ENCODE data around the gene UBE2QL1.

Gene UBE2QL1

DNA sequence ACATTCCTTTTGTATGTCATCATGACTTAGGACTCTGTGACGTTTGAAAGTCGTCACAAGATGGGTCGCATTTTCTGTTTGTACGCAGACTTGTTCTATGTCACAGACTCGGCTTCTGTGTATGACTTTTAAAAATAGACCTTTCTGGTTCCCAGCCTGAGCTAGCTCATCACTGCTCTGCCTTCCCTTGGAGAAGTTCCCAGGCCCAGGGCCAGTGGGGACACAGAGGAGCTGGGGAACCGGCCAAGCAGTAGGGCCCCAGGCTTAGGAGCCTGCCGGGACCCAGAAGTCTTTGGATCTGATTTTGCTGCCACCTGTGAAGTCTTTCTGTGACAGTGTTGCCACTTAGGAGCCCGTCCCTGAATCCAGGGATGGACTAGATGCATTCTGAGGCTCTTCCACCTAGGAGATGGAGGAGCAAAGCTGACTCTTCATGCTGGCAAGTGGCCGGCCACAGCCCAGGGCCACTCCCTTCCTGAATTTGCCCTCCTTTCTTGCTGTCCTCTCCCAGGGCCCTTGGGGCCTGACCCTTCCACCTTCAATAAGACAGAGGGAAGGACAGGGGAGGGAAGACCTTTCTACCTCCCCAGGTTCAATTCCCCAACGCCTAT, 18.1 kb upstream of the UBE2QL1 start:
- DNase-seq: no peak

DNA sequence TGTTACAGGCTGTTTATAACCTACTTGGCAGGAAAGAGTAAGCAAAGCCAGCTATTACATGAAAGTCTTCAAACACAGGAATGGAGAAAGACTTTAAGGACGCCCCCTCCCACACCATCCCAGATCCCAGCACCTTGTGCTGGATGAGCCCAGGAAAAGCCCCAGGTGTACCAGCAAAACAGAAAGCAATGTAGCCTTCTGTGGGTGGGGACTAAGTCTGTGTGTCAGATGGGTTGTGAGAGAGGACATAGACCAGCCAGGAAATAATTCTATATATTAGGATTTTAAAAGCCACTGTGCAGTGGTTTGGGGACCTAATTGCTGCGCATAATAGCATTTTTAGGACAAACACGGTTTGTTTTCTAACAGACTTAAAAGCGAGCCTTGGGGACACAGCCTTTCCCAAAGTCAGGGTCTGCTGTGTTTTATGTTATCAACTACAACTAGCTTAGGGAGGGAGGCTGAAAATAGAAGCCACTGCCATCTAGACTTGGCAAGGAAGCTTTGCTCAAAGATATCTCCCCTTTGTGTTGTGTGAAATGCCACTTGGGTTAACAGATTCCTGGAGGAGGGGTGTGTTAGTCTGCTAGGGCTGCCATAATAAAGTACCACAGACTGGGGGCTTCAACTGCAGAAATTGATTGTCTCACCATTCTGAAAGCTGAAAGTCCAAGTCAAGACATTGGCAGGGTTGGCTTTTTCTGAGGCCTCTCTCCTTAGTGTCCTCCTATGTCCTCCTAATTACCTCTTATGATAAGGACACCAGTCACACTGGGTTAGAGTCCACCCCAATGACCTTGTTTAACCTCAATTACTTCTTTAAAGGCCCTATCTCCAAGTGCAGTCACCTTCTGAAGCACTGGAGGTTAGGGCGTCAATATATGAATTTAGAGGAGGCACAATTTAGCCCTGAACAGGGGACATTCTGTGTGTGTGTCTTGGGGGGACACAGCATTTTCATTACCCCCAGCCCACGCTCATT, 17.2 kb upstream of the UBE2QL1 start:
- no peak for DNase-seq

DNA sequence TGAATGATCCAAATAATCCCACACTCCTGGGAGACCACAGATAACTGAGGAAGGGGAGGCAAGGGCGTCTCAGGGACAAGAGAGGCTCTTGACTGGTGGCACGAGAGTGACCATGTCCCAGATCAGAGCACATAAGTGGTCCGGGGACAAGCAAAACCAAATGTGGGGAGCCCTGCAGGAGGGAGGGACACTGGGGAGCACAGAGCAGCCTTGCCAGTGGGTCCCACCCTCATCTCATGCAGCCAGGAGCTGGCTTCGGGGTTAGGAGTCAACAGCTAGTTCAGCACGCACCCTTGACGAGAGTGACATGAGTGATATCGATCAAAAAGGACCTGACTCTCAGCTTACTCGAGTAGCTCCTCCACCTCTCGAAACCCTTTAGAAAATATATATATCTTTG, 16.5 kb upstream of the UBE2QL1 start:
- DNase-seq: no peak

DNA sequence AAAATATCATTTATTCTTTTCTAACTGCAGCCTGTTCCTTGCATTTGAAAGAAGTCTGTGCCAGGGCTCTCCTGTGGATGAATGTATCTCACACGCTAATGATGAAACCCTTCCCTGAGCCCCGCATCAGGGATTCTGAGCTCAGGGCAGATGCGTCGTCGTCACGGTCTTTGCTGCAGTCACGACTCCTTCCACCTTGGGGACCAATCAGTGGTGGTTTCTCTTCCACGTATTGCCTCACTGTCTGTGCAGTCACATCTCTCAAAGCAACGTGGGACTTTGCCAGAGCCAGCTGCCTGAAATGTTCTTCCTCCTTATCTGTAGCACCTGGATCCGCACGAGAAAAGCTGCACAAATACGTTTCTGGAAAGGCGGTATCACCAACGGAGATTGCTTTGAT, 13.9 kb upstream of the UBE2QL1 start:
- DNase-seq: no peak

DNA sequence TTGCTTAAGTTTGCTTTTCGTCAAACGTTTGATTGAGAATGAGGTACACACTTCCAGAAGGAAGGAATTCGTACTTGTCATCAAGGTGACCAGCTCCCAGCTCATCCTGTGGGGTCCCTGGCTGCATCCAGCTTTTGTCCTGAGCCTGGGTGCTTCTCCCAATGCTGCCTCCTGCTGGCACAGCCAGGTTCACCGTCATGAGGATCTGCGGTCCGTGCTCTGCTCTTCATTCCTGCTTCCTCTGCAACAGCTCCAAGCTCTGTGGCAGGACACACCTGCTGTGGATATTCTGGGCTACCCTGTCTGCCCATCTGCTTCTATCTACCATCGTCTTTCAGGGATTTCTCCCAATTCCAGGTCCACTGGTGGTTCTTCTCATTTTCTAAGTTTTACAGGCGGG, 13.3 kb upstream of the UBE2QL1 start:
- no peak for DNase-seq

DNA sequence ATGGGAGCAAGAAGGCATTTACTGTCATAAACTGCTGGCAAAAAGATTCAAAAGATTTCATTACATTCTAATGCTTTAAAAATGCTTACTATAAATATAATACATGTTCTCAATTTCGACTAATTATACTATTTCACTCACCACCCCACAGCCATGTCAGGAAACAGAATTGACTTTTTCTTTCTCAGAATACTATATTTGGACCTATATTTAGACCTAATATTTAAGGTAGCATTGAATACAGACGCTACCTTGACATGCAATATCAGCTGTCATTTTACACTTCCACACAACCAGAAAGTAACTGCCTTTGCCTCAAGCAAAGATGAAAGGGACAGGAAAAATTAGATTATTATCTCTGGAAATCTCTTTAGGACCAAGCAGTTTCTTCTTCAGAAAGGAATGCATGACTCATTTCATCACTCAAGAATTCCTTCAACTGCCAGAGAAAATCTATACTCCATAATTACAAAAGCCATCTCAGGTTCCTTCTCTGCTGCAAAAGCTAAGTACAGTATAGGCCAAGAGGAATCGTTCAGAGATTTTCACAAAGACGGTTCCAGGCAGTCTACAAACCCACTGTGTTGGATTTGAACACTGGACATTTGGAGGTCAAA, 11.8 kb upstream of the UBE2QL1 start:
- DNase-seq: no peak

DNA sequence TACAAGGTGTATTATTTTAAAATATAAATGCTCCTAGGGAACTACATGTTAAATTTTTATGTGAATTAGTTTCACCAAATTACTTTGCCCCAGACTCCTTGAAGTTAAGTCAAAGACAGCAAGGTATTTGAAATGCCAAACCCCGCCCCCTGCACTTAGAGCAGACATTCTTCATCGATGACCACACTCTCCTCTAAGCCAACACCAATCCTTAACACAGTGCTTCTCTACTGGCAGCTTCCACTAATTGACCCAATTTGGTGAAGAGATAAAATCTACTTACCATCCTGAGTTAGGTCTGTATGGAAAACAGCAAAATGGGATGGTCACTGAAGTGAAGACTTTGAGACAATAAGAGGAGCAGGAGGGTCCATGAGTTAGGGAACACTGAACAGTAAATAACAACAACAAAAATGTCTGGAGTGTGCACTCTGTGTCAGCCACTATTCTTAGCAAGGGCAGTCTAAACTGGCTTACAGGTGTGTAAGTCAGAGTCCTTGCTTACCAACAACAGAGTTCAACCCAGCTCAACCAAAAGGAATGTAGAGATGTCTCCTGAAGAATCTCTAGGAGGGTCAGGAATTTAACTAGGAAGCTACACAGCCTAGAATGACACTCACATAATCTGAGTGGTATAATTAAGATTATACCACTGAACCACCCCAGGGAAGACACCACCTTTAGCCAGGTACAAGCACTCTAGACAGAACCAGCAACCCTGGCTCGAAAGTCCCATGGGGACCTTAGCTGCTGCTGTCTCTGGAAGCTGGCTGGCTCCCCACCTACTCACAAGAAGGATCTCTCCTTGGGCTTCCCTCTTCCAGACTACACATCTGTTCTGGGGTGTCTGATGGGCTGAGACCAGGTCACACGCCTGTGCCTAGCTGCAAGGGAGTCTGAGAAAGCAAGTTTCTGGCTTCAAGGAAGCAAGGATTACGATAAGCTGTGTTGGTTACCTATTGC, 8.8 kb upstream of the UBE2QL1 start:
- DNase-seq: no peak

DNA sequence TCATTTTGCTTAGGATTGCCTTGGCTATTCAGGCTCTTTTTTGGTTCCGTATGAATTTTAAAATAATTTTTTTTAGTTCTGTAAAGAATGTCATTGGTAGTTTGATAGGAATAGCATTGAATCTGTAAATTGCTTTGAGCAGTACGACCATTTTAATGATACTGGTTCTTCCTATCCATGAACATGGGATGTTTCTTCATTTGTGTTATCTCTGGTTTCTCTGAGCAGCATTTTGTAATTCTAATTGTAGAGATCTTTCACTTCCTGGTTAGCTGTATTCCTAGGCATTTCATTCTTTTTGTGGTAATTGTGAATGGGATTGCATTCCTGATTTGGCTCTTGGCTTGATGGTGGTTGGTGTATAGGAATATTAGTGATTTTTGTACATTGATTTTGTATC, 6.3 kb upstream of the UBE2QL1 start:
- DNase-seq: no peak

DNA sequence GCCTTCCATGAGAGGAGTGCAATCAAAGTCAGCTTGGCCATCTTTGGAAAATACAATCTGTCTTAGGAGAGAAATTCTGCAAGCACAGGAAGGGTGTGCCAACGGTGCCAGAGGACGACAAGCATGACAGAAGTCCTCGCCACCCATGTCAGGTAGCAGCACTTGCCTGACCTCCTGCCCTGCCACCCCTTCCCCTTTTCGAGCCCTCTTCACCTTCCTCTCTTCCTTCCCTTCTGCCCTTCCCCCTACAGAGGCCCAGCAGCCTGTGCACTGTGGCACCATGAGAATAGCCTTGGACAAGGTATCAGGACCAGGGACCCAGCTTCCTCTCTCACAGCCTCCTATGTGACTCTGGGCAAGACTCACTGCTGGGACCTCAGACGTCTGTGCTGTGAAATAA, 5.3 kb upstream of the UBE2QL1 start:
- DNase-seq: no peak

DNA sequence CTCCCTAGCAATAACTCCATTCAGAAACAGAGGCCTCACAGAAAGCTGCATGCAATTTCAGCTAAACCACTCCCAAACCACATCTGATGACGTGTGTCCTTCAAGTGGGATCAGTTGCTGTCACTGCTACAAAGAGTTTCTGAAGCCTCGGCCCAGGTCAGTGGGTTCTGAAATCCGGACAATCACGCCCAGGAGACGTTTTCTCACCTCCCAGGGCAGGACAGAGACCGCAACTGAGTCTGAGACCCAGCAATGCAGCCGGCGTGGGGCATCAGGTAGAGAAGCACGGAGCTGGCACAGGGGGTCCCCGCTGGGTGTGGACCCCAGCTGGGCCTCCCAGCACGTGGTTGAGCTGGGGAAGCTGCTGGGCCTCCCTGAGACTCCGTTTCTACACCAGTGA, 2.6 kb upstream of the UBE2QL1 start:
- DNase-seq: no peak

DNA sequence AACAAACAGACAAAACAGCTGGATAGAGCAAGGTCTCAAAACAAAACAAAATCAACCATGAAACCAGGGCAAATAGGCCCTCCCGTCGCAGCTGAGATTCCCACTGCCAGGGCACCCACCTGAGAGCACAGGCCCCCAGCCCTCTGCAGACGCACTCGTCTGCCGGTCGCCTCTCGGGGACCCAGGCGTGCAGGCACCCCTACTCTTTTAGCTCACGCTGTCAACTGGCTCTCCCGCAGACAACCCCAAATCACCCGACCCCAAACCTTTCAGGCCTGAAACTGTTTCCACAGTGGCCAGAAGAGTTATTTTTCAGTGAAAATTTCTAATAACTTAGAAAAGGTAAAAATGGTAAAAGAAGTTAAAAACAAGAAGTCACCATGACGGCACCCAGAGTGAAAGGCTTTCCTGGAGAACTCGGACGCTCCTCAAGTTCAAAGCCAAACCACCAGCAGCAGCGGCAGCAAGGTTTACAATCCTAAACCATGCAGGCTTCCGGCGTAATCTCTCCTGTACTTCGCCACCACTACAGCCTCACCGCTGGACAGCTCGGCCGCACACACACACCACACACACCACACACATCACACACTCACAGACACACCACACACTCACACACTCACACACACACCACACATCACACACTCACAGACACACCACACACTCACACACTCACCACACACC, 1.9 kb upstream of the UBE2QL1 start:
- DNase-seq: no peak

DNA sequence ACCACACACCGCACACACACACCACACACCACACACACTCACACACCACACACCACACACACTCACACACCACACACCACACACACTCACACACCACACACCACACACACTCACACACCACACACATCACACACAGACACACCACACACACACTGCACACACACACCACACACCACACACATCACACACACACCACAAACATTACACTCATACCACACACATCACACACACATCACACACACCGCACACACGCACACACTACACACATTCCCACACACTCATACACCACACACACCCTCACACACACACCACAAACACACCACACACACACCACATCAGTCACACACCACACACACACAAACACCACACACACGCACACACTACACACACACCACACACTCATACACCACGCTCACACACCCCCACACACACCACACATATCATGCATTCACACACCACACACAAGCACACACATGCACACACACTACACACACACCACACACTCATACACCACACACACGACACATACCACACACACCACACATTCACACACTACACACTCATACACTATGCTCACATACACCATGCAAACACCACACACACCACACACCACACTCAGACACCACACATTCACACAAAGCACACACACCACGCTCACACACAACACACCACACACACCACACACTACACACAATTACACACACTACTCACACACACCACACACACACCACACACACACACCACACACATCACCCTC, 1.1 kb upstream of the UBE2QL1 start:
- no peak for DNase-seq

DNA sequence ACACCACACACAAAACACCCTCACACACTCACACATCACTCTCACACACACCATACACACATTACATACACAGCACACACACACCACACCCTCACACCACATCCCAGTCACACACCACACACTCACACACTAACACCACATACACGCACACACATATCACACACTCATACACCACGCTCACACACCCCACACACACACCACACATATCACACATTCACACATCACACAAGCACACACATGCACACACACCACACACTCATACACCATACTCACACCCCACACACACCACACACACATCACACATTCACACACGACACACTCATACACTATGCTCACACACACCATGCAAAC, 543 bp upstream of the UBE2QL1 start:
- no peak for DNase-seq

DNA sequence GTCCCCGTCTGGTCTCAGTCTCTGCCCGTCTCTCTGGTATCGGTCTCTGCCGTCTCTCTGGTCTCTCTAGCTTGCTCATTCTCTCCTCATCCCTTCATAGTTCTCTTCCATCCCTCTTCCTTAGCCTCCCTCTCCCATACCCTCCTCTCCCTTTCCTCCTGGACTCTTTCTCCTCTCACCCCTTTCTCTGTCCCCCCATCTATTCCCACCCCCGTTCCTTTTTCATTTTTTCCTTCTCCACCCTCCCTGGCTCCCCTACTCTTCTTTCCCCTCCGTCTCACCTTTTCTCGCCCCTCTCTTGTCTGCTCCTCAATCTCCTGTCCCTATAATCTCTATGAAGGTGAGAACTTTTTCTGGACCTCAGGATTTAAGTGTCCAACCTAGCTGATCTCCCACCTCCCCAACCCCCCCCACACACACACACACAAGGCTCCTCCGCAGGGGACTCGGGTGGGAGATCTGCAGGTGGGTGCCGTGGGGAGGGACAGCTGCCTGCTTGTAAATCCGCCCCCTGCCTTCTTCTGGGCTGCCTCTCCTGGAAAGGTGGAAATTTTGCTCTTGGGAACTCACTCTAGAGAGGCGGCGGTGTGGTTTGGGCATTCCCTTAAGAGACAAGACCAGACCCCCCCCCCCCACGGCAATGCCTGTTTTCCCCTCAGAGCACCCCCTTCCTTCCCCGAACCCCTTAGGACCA, 953 bp downstream of the UBE2QL1 start:
- DNase-seq: no peak

DNA sequence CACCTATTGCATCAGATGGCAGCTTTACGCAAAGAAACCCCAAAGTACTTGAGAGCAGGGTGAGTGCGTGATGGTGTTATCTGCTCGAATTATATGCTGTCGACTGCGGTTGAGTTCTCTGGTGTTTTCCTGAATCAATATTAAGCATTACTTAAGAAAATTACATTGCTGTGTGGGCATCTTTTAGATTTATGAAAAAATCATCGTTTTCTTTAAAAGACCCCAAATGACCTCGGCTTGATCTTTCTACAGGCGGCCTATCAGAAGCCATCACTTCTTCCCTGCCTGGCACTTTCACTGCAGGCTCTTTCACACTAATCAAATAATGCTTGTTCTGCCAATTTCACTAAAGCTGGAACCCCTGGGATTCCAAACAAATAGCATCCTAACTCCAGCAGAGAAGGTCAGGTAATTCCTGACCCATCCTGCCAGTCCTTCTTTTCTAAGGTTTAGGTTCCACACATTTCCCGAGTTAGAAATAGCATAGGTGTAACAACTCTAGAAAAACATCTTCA, 1.7 kb downstream of the UBE2QL1 start:
- DNase-seq: no peak

DNA sequence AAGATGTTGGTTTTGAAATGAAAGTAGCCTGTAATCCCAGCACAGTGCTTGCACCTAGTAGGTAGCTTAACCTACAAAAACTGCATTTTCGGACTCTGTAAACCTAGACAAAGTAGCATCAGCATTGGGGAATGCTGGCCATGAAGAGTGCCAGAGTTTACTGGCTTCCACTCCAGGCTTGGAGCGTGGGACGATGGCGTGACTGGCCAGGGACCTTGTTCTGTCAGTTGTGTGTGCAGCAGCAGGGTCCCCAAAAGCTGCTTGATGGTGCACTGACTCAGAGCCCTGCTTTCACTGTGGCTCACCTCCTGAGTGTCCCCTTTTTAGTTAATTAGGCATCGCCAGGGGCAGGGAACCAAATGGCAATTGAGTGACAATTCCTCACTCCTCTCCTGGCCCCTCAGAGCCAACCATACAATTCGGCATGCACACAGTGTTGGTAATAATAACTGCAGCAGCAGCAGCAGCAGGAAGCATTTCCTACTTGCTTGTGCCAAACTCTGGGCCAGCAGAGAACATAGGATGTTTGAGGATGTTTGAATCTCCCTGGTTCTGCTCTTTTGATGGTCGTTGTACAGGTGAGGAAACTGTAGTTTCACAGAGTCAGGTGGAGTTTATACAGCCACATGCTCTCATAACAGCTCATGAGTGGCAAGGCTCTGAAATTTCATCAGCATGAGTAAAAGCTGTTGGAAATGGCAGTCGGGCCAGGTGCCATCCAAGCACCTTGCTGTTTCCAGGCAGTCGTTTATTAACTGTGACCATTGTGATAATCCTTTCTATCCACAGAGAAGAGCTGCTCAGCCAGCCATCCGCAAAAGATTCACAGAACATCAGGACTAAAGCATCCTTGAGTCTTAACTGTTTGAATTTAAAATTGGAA, 4.2 kb downstream of the UBE2QL1 start:
- no peak for DNase-seq

DNA sequence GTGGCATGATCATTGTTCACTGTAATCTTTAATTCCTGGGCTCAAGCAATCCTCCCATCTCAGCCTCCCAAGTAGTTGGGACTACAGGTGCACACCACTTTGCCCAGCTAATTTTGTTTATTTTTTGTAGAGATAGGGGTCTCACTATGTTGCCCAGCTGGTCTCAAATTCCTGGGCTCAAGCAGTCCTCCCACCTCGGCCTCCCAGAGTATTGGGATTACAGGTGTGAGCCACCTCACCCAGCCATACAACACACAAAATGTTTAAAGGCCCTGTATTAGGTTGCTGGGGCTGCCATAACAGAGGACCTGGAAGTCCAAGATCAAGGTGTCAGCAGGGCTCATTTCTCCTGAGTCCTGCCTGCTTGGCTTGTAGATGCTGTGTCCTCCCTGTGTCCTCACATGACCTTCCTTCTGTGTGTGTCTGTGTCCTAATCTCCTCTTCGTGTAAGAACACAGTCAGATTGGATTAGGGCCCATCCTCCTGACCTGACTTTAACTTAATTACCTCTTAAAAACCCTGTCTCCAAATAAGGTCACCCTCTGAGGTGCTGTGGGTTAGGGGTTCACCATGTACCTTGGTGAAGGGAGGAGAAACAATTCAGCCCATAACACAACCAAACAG, 5.4 kb downstream of the UBE2QL1 start:
- no peak for DNase-seq

DNA sequence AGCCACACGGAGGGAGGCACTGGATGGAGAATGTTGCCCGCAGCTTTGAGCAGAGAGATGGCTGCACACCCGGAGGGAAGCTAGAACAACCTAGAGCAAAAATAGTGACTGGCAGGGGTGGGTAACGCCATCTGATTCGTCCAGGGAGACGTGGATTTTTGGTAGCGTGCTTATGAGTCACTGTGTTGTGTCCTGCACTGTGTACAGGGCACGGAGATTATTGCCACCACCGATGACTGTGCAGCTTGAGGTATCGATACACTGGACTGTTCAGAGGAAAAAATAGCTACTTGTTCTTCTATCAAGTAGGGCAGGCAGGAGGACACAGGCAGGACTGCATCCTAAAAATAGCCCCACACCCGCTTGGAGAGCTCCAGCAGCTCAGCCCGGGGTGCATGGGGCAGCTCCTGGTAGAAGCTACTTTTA, 6.0 kb downstream of the UBE2QL1 start:
- no peak for DNase-seq

DNA sequence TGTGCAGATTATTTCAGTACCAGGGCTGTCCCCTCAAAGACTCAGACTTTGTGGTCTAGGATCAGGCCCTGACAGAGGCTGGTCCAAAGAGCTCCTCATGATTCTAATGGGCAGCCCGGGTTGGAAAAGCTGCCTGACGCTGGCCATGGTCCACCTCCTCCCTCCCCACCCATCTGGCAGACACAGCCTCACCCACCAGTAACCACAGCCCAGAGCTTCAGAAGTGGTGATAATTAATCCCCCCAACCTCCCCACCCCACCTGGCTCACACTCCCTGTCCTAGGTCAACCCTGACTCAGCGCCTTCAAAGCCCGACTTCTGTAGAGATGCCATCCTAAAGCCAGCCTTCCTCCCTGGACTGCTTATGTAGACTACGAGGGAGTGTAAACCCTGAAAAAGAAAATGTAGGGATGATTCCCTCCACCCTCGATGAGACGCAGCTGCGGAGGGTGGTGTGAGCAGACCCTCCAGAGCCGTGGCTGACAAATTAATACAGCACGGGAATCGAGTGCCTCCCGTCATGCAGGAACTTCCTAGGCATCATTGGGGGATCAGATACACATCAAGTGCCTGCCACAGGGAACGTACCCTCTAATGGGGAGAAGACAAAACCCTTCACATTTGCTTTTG, 7.0 kb downstream of the UBE2QL1 start:
- DNase-seq: no peak
